SU-DHL-6 (cell line): ENCODE data around the gene DRC3.

Experiments
- CTCF ChIP-seq: fragments of 200-600 bp; sonication (generic); IDR thresholded peaks from one replicate; pipeline ENCODE4 v1.5.1; 2017; ENCODE audit warnings: antibody characterized with exemption, mild to moderate bottlenecking, low read length, moderate library complexity; ENCODE audit not compliant: insufficient read depth, poor library complexity, severe bottlenecking
- EZH2phosphoT487 ChIP-seq: fragments of 200-600 bp; sonication (generic), shearing (Covaris generic); conservative IDR thresholded peaks from 2 replicates; pipeline ENCODE4 v1.6.1; 2018; ENCODE audit warnings: mild to moderate bottlenecking, antibody characterized with exemption, low read length, moderate library complexity, mixed read lengths

- TF ChIP-seq CTCF (no peak), EZH2phosphoT487 (no peak)
Measured at GRCh38 chr17:17924857-17925250, 47.8 kb upstream of the DRC3 start.
